CD4-positive, alpha-beta T cell (primary cell): ENCODE measurements around the gene MAGI1. TPM values are rescaled to one million over a fixed set of nuclear protein-coding genes. Genes with fewer than 3 reads are reported as not detected.

Experiments used
- ATAC-seq: fragments of 200-7000 bp; cut with Tn5 transposase; one replicate; pipeline ENCODE4 v1.10.0; 2022; ENCODE audit warnings: mild to moderate bottlenecking; ENCODE audit not compliant: poor library complexity
- CTCF ChIA-PET: fragments of 350-600 bp; sonication (Branson Sonifier 250); formaldehyde crosslinking; loops from one replicate; lab custom pipeline; 2021; ENCODE audit warnings: antibody characterized with exemption, inconsistent platforms; lab: Charles Lee
- POLR2A ChIA-PET: fragments of 350-600 bp; sonication (Branson Sonifier 250); formaldehyde crosslinking; loops from one replicate; lab custom pipeline; 2021; ENCODE audit warnings: antibody characterized with exemption, inconsistent platforms; lab: Charles Lee
- DNase-seq, 14 experiments: peaks; one replicate each; pipeline ENCODE4 v3.0.0-alpha.2; 2013 to 2020; ENCODE audit warnings: mixed read lengths in 2 of 14
- H3K27ac ChIP-seq, 2 donors: one replicate each; pipeline versions ENCODE4 v1.5.1 to v1.7.0; 2013; ENCODE audit warnings: low read length in 2 of 2, low read depth in 1 of 2, mild to moderate bottlenecking in 1 of 2
- H3K27me3 ChIP-seq, 2 experiments: 1 replicate in 1 of 2; 2 replicates in 1 of 2; pipeline versions ENCODE4 v1.6.1 to v1.7.0; 2013; ENCODE audit warnings: low read length in 2 of 2, control low read depth in 1 of 2, mild to moderate bottlenecking in 1 of 2, moderate library complexity in 1 of 2; ENCODE audit not compliant: insufficient read depth in 2 of 2, control insufficient read depth in 1 of 2
- H3K36me3 ChIP-seq: one replicate; pipeline ENCODE4 v1.6.1; 2013; ENCODE audit warnings: low read length, control low read depth; ENCODE audit not compliant: insufficient read depth
- H3K4me1 ChIP-seq: one replicate; pipeline ENCODE4 v1.6.1; 2013; ENCODE audit warnings: low read length, control low read depth; ENCODE audit not compliant: insufficient read depth
- H3K4me3 ChIP-seq: one replicate; pipeline ENCODE4 v1.5.1; 2013; ENCODE audit warnings: mild to moderate bottlenecking, low read length, moderate library complexity
- H3K9me3 ChIP-seq, 2 experiments: 1 replicate in 1 of 2; 2 replicates in 1 of 2; pipeline versions ENCODE4 v1.6.1 to v1.7.0; 2013; ENCODE audit warnings: low read length in 2 of 2, mild to moderate bottlenecking in 2 of 2, control low read depth in 1 of 2, moderate library complexity in 1 of 2; ENCODE audit not compliant: control insufficient read depth in 1 of 2, insufficient read depth in 1 of 2
- H3K27ac Mint-ChIP-seq: one replicate; pipeline ENCODE4 v1.8.0; 2020; ENCODE audit warnings: mixed read lengths
- H3K27me3 Mint-ChIP-seq: one replicate; pipeline ENCODE4 v1.8.0; 2021; ENCODE audit warnings: mixed read lengths
- H3K36me3 Mint-ChIP-seq: one replicate; pipeline ENCODE4 v1.8.0; 2021; ENCODE audit warnings: low read depth, mixed read lengths
- H3K4me1 Mint-ChIP-seq: one replicate; pipeline ENCODE4 v1.8.0; 2021; ENCODE audit warnings: low read depth, mixed read lengths
- H3K4me3 Mint-ChIP-seq: one replicate; pipeline ENCODE4 v1.8.0; 2020; ENCODE audit warnings: mild to moderate bottlenecking, mixed read lengths
- H3K9me3 Mint-ChIP-seq: one replicate; pipeline ENCODE4 v1.8.0; 2020; ENCODE audit warnings: mixed read lengths
- intact Hi-C, 2 experiments: fragments of 100-400 bp; cut with DNase I in 1 of 2; cut with micrococcal nuclease in 1 of 2; formaldehyde crosslinking; loops; one replicate each; pipeline versions ENCODE4 v1.15.1 to v1.9.0; 2023 to 2025; cut with DNase I, micrococcal nuclease
- total RNA-seq, 174 experiments: library from RNA in 2 of 174; stranded (reverse) in 2 of 174; gene quantifications; one replicate each; pipeline ENCODE4 v1.2.3 and lab custom pipeline; 2021 to 2026
- TF ChIP-seq, protein P1 (sequence below): fragments of 200-600 bp; IDR thresholded peaks from one replicate; pipeline ENCODE4 v1.8.0; 2022; ENCODE audit warnings: antibody characterized with exemption, mild to moderate bottlenecking

The MAGI1 gene
- total RNA-seq, 2 experiments from 2014 or later = not detected

DNA sequence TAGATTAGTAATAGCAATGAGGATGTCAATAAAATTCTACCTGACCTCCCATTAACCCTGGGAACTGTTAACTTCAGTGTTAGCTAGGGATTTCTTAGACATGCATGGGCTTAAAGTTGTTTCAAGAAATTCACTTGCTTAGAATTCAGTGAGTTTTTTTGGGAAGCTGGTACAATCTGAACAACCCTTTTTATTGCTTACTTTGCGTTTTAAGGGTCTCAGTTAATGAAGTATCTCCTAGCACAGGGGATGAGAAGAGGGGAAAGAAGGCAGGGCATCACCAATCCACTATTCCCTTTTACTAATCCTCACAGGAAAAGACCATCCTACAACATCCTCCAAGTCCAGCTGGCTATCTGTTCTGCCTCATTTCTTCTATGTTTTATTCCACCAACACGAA is 334.9 kb downstream of the MAGI1 start:
- no peaks in the 10 kb centered on the region for H3K36me3 Mint-ChIP-seq

DNA sequence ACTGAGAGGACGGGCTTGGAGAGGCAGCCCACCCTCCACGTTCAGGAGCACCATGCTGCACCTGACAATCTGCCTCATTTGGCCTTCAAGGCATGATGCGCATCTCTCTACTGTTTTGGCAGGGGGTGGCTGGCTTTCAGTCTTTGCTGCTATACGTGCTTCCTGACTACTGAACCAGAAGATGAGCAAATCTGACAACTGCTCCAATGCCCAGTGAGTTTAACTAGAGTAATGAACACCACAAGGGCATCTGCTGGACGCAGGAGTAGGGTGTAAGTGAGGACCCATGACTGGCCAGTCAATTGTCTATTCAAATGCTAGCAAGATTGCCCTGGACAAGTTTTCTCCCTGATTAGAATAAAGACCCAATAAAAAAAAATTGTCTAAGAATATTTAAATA is 335.7 kb downstream of the MAGI1 start:
- Mint-ChIP-seq H3K36me3 (no peaks in the 10 kb centered on the region), H3K9me3 (no peaks in the 10 kb centered on the region), H3K4me1 (no peaks in the 10 kb centered on the region), H3K27ac (no peak overlapping the region), H3K4me3 (no peak overlapping the region), H3K27me3 (no peaks in the 10 kb centered on the region)
- TF ChIP-seq, protein P1, sequence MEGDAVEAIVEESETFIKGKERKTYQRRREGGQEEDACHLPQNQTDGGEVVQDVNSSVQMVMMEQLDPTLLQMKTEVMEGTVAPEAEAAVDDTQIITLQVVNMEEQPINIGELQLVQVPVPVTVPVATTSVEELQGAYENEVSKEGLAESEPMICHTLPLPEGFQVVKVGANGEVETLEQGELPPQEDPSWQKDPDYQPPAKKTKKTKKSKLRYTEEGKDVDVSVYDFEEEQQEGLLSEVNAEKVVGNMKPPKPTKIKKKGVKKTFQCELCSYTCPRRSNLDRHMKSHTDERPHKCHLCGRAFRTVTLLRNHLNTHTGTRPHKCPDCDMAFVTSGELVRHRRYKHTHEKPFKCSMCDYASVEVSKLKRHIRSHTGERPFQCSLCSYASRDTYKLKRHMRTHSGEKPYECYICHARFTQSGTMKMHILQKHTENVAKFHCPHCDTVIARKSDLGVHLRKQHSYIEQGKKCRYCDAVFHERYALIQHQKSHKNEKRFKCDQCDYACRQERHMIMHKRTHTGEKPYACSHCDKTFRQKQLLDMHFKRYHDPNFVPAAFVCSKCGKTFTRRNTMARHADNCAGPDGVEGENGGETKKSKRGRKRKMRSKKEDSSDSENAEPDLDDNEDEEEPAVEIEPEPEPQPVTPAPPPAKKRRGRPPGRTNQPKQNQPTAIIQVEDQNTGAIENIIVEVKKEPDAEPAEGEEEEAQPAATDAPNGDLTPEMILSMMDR = no peak
- Histone ChIP-seq H3K4me1 (no peaks in the 10 kb centered on the region), H3K27ac (no peak overlapping the region), H3K9me3 (peaks cover 0 to 3% of the 10 kb centered on the region in 2 experiments), H3K27me3 (no peaks in the 10 kb centered on the region), H3K4me3 (no peak overlapping the region), H3K36me3 (no peaks in the 10 kb centered on the region)
- DNase-seq (no peak), ATAC-seq (no peak)
- ChIA-PET POLR2A (no interaction called here), CTCF (no interaction called here)
- intact Hi-C loops = no loop called here

More for the DNA sequence above, 334.9 kb downstream of the MAGI1 start:
- no peak overlapping the region for H3K27ac Mint-ChIP-seq
- Histone ChIP-seq H3K4me3 (no peak overlapping the region), H3K27ac (no peak overlapping the region), H3K4me1 (no peaks in the 10 kb centered on the region), H3K27me3 (no peaks in the 10 kb centered on the region), H3K36me3 (no peaks in the 10 kb centered on the region), H3K9me3 (peaks cover 0 to 3% of the 10 kb centered on the region in 2 experiments)
- H3K4me1 Mint-ChIP-seq = no peaks in the 10 kb centered on the region
- DNase-seq = no peak
- TF ChIP-seq, protein P1 = no peak
- intact Hi-C loops = no loop called here
- ChIA-PET CTCF (no interaction called here), POLR2A (no interaction called here)
- H3K27me3 Mint-ChIP-seq = no peaks in the 10 kb centered on the region
- no peak overlapping the region for H3K4me3 Mint-ChIP-seq
- no peak for ATAC-seq
- no peaks in the 10 kb centered on the region for H3K9me3 Mint-ChIP-seq

DNA sequence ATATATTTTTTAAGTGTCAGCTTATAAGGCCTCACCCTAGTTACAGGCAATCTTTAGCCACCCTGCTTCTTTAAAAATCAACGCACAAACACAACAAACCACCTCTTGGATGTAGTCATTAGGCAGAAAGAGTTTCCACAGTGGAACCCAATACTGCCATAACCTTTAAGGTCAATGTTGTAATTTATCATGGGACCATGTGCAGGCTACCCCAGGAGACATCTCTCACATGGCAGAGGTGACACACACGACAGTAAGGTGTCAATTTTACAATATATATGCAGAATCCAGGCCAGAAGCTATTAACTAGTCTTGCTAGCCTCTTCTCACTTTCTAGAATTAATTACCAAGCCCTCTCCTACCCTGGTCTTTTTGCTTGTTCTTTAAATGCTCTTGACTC is 336.5 kb downstream of the MAGI1 start:
- Histone ChIP-seq H3K9me3 (peaks cover 0 to 3% of the 10 kb centered on the region in 2 experiments), H3K4me1 (no peaks in the 10 kb centered on the region), H3K36me3 (no peaks in the 10 kb centered on the region), H3K4me3 (no peak overlapping the region), H3K27me3 (no peaks in the 10 kb centered on the region), H3K27ac (no peak overlapping the region)
- no peaks in the 10 kb centered on the region for H3K4me1 Mint-ChIP-seq
- no peaks in the 10 kb centered on the region for H3K36me3 Mint-ChIP-seq
- no peaks in the 10 kb centered on the region for H3K9me3 Mint-ChIP-seq
- TF ChIP-seq, protein P1 = no peak
- H3K27ac Mint-ChIP-seq = no peak overlapping the region
- no peaks in the 10 kb centered on the region for H3K27me3 Mint-ChIP-seq
- intact Hi-C loops = no loop called here
- ChIA-PET POLR2A (no interaction called here), CTCF (no interaction called here)
- ATAC-seq = no peak
- no peak for DNase-seq
- H3K4me3 Mint-ChIP-seq = no peak overlapping the region
